A549 treated with Mapracorat at 1 μM for 4 hours (cell line): ENCODE results near the gene IL20RA. TPM values are rescaled to one million over a fixed set of nuclear protein-coding genes. Genes with fewer than 3 reads are reported as not detected.

Experiments
- total RNA-seq: library from RNA; stranded (reverse); fragments of 200-300 nt; extraction: Qiagen RNA extraction; gene quantifications from 5 replicates; pipeline ENCODE4 v1.2.3, GENCODE V29; 2022

The IL20RA gene, protein sequence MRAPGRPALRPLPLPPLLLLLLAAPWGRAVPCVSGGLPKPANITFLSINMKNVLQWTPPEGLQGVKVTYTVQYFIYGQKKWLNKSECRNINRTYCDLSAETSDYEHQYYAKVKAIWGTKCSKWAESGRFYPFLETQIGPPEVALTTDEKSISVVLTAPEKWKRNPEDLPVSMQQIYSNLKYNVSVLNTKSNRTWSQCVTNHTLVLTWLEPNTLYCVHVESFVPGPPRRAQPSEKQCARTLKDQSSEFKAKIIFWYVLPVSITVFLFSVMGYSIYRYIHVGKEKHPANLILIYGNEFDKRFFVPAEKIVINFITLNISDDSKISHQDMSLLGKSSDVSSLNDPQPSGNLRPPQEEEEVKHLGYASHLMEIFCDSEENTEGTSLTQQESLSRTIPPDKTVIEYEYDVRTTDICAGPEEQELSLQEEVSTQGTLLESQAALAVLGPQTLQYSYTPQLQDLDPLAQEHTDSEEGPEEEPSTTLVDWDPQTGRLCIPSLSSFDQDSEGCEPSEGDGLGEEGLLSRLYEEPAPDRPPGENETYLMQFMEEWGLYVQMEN
- not detected in 5 replicates for total RNA-seq

DNA sequence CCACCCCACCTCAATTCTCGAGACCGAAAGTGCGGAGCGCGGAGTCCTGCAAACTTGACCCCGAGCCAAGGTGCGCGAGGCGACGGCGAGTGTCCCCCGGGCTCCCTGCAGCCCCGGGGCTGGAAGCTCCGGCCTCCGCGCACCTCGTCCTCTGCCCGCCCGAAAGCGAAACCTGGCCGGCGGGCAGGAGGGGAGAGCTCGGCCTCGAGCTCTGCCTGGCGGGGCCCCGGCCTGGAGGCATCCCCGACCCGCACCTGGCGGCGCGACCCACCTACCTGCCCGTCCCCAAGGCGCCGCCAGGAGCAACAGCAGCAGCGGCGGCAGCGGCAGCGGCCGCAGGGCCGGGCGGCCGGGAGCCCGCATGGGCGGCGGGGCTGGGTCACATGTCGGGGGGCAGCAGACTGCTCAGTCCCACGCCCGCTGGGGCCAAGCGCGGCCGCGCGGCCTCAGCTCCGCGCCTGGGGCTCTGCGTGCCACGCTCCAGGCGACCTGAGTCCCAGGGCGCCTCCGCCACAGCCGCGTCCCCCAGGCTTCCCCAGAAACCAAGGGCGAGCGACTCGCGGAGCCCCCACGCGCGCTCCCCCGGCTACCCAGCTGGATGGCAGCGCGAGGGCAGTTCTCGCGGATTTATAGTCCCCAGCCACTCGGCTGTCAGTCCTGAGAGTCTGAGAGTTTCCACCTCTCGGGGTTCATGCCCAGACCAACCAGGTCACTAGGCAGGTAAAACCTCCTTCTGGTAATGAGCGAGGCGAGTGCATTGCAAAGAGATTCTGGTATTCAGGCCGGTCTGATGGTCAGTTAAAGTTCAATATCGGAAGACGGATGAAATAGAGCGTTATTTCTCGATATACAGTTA, at the start of gene IL20RA:
Gene IL20RA, minus strand, starts transcription at position 600 of the 856 bp plus-strand sequence. Its CDS starts 237 bp downstream, at position 363.

Other genes with a start within 250 kb of the IL20RA start
- gene PEX7, start 222.4 kb downstream of the IL20RA start, total RNA-seq: 4.9 to 5.4 TPM (median 5.3 TPM) in 5 replicates
- gene SLC35D3, start 122.7 kb downstream of the IL20RA start, total RNA-seq: 0.05 to 0.14 TPM (median 0.12 TPM) in 3 of 5 replicates, not detected in the others
- not detected in 5 replicates for gene IL22RA2, start 128.7 kb upstream of the IL20RA start, total RNA-seq
- gene IFNGR1, start 174.4 kb upstream of the IL20RA start, total RNA-seq: 34.4 to 39.4 TPM (median 37.6 TPM) in 5 replicates